HL-60 (cell line): ENCODE results near the gene CUL4A.

Experiments used
- DNase-seq, 2 experiments: peaks; one replicate each; pipeline ENCODE4 v3.0.0-alpha.2; 2010 to 2020; ENCODE audit warnings: low read depth in 1 of 2, low spot score in 1 of 2
- H3K27ac ChIP-seq: fragments of 250-450 bp; sonication (Bioruptor Pico); replicated peaks from 2 replicates; pipeline ENCODE4 v1.5.1; 2020; ENCODE audit warnings: mild to moderate bottlenecking, moderate library complexity
- H3K27me3 ChIP-seq: fragments of 250-450 bp; sonication (Bioruptor Pico); 2 replicates; pipeline ENCODE4 v1.5.1; 2021; ENCODE audit warnings: mild to moderate bottlenecking, moderate library complexity; ENCODE audit not compliant: insufficient read depth, poor library complexity, severe bottlenecking
- H3K4me3 ChIP-seq: replicated peaks from 2 replicates; pipeline ENCODE4 v1.5.1; 2011; ENCODE audit warnings: mild to moderate bottlenecking, control low read depth, low read length; ENCODE audit not compliant: insufficient read depth
- GABPA ChIP-seq: IDR thresholded peaks from 2 replicates; pipeline ENCODE4 v1.6.1; 2012; ENCODE audit warnings: low read depth
- POLR2AphosphoS5 ChIP-seq: IDR thresholded peaks from 2 replicates; pipeline ENCODE4 v1.6.1; 2012; ENCODE audit warnings: low read depth
- SPI1 ChIP-seq: IDR thresholded peaks from 2 replicates; pipeline ENCODE4 v1.6.1; 2012; ENCODE audit warnings: low read depth, mild to moderate bottlenecking, borderline replicate concordance
- TF ChIP-seq, protein P1 (sequence below): IDR thresholded peaks from 2 replicates; pipeline ENCODE4 v1.6.1; 2012; ENCODE audit warnings: low read depth; ENCODE audit not compliant: insufficient replicate concordance
- TF ChIP-seq, protein P2 (sequence below): IDR thresholded peaks from one replicate; pipeline ENCODE4 v1.5.1; 2011; ENCODE audit warnings: low read length, control low read depth, inconsistent platforms; ENCODE audit not compliant: insufficient read depth

The CUL4A gene

DNA sequence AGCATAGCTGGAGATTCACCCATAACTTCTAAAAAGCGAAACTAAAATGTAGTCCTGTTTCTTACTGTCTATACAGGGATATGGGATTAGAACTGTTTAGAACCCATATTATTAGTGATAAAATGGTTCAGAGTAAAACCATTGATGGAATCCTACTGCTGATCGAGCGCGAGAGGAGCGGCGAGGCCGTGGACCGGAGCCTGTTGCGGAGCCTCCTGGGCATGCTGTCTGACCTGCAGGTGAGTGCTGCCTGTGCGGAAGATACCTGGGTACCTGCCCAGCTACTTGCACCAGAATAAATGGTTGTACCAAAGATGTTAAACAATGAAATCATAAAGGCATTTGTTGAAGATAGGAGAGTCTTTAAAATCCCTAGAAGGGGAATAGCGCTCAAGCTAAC, 23.7 kb downstream of the CUL4A start:
- Histone ChIP-seq H3K27me3 (no peaks in the 10 kb centered on the region), H3K27ac (no peak overlapping the region), H3K4me3 (no peak overlapping the region)
- no peak for TF ChIP-seq GABPA
- TF ChIP-seq POLR2AphosphoS5 = no peak
- TF ChIP-seq, protein P1, sequence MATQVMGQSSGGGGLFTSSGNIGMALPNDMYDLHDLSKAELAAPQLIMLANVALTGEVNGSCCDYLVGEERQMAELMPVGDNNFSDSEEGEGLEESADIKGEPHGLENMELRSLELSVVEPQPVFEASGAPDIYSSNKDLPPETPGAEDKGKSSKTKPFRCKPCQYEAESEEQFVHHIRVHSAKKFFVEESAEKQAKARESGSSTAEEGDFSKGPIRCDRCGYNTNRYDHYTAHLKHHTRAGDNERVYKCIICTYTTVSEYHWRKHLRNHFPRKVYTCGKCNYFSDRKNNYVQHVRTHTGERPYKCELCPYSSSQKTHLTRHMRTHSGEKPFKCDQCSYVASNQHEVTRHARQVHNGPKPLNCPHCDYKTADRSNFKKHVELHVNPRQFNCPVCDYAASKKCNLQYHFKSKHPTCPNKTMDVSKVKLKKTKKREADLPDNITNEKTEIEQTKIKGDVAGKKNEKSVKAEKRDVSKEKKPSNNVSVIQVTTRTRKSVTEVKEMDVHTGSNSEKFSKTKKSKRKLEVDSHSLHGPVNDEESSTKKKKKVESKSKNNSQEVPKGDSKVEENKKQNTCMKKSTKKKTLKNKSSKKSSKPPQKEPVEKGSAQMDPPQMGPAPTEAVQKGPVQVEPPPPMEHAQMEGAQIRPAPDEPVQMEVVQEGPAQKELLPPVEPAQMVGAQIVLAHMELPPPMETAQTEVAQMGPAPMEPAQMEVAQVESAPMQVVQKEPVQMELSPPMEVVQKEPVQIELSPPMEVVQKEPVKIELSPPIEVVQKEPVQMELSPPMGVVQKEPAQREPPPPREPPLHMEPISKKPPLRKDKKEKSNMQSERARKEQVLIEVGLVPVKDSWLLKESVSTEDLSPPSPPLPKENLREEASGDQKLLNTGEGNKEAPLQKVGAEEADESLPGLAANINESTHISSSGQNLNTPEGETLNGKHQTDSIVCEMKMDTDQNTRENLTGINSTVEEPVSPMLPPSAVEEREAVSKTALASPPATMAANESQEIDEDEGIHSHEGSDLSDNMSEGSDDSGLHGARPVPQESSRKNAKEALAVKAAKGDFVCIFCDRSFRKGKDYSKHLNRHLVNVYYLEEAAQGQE = no peak
- TF ChIP-seq, protein P2, sequence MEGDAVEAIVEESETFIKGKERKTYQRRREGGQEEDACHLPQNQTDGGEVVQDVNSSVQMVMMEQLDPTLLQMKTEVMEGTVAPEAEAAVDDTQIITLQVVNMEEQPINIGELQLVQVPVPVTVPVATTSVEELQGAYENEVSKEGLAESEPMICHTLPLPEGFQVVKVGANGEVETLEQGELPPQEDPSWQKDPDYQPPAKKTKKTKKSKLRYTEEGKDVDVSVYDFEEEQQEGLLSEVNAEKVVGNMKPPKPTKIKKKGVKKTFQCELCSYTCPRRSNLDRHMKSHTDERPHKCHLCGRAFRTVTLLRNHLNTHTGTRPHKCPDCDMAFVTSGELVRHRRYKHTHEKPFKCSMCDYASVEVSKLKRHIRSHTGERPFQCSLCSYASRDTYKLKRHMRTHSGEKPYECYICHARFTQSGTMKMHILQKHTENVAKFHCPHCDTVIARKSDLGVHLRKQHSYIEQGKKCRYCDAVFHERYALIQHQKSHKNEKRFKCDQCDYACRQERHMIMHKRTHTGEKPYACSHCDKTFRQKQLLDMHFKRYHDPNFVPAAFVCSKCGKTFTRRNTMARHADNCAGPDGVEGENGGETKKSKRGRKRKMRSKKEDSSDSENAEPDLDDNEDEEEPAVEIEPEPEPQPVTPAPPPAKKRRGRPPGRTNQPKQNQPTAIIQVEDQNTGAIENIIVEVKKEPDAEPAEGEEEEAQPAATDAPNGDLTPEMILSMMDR = no peak
- no peak for TF ChIP-seq SPI1
- no peak for DNase-seq

DNA sequence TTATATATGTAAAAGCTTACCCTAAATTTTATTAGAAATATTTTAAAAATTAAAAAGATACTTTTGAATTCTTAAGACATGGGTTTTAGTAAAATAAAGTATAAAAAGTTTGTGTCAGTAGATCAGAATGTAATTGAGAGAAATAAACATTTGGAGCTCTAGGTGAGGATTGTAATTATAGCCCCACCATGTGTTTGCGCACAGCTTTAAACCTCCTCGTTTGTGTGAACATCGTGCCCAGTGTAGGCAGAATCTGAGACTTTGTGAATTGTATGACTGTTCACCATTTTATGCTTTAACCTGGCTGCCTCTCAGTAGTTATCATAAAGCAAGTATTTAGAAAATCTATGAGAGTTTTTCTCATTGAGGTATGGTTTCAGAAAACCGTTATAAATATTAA, 29.1 kb downstream of the CUL4A start:
- no peak for DNase-seq
- H3K27me3 ChIP-seq = no peaks in the 10 kb centered on the region
- TF ChIP-seq SPI1 (no peak), POLR2AphosphoS5 (no peak)
- TF ChIP-seq, protein P1 = no peak
- TF ChIP-seq, protein P2 = no peak
- no peak overlapping the region for H3K27ac ChIP-seq
- no peak overlapping the region for H3K4me3 ChIP-seq

DNA sequence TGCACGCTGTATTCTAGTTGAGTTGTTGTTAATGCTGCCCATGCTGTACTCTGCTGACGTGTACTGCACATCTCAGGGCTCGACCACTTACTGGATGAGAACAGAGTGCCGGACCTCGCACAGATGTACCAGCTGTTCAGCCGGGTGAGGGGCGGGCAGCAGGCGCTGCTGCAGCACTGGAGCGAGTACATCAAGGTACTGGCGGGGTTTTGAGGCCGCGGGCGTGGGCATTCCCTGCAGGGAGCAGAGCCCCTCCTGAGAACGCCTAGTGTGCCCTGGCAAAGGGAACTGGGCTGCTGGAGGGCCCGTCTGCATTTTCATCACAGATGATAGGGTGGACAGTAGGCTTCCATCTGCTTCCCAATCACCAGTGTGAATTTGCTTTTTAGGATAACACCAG, 29.9 kb downstream of the CUL4A start:
- Histone ChIP-seq H3K27me3 (no peaks in the 10 kb centered on the region), H3K4me3 (no peak overlapping the region), H3K27ac (no peak overlapping the region)
- TF ChIP-seq, protein P1 = no peak
- TF ChIP-seq SPI1 = no peak
- TF ChIP-seq GABPA = no peak
- TF ChIP-seq POLR2AphosphoS5 = no peak
- TF ChIP-seq, protein P2 = no peak
- no peak for DNase-seq
